Activated naive CD4-positive, alpha-beta T cell treated with Interleukin-2 at 50 U/mL for 16 hours (primary cell): ENCODE data around the gene LRCH4.
A peak's percentile ranks its signal among the peaks of the same experiment; 100 is the strongest.
"Not testable (repeated sequence)": the region's sequence is repeated elsewhere in the genome, so short reads cannot be mapped to it uniquely, and the experiment has no call there.

Source experiments
- DNase-seq: peaks from one replicate; pipeline ENCODE4 v3.0.0-alpha.2; 2020

The LRCH4 gene

GRCh38 chr7:100567031-100567730 is 18.7 kb downstream of the LRCH4 start:
- no peak for DNase-seq

GRCh38 chr7:100566018-100566531 is 19.9 kb downstream of the LRCH4 start:
- DNase-seq, result no peak

GRCh38 chr7:100565133-100565571 is 20.8 kb downstream of the LRCH4 start:
- DNase-seq, result no peak

- DNase-seq, result not testable (repeated sequence)
Measured at GRCh38 chr7:100564405-100564804, 21.5 kb downstream of the LRCH4 start.

GRCh38 chr7:100563809-100564400 is 22.0 kb downstream of the LRCH4 start:
- peak; percentile 85 for DNase-seq

- DNase-seq, result no peak
Measured at GRCh38 chr7:100563100-100563564, 22.8 kb downstream of the LRCH4 start.

- DNase-seq, result no peak
Measured at GRCh38 chr7:100562195-100563099, 23.5 kb downstream of the LRCH4 start.

GRCh38 chr7:100561491-100562194 is 24.3 kb downstream of the LRCH4 start:
- DNase-seq, result no peak

- DNase-seq, result no peak
Measured at GRCh38 chr7:100559127-100559526, 26.8 kb downstream of the LRCH4 start.

GRCh38 chr7:100556541-100556940 is 29.4 kb downstream of the LRCH4 start:
- DNase-seq, result no peak

GRCh38 chr7:100555701-100556100 is 30.2 kb downstream of the LRCH4 start:
- DNase-seq, result no peak

- DNase-seq, result no peak
Measured at GRCh38 chr7:100553032-100553431, 32.9 kb downstream of the LRCH4 start.

GRCh38 chr7:100552532-100552931 is 33.4 kb downstream of the LRCH4 start:
- no peak for DNase-seq

- not testable (repeated sequence) for DNase-seq
Measured at GRCh38 chr7:100548446-100548845, 37.5 kb downstream of the LRCH4 start.

- DNase-seq, result no peak
Measured at GRCh38 chr7:100547872-100548271, 38.1 kb downstream of the LRCH4 start.

GRCh38 chr7:100546926-100547800 is 38.8 kb downstream of the LRCH4 start:
- no peak for DNase-seq

- no peak for DNase-seq
Measured at GRCh38 chr7:100546129-100546925, 39.6 kb downstream of the LRCH4 start.

- peak; percentile 69 for DNase-seq
Measured at GRCh38 chr7:100545360-100546128, 40.4 kb downstream of the LRCH4 start.

- DNase-seq, result no peak
Measured at GRCh38 chr7:100544967-100545359, 41.0 kb downstream of the LRCH4 start.

GRCh38 chr7:100544386-100544785 is 41.5 kb downstream of the LRCH4 start:
- DNase-seq, result no peak
